Naive thymus-derived CD4-positive, alpha-beta T cell (primary cell): ENCODE measurements around the gene DNAJA3. TPM values are rescaled to one million over a fixed set of nuclear protein-coding genes. Genes with fewer than 3 reads are reported as not detected.

Experiments
- ATAC-seq: fragments of 150-1000 bp; cut with Tn5 transposase; 2 replicates; pipeline ENCODE4 v1.10.0; 2021; ENCODE audit warnings: mild to moderate bottlenecking, moderate library complexity
- CTCF ChIA-PET: fragments of 350-600 bp; sonication (Branson Sonifier 250); formaldehyde crosslinking; loops from one replicate; lab custom pipeline; 2021; ENCODE audit warnings: antibody characterized with exemption; lab: Charles Lee
- POLR2A ChIA-PET: fragments of 350-600 bp; sonication (Branson Sonifier 250); formaldehyde crosslinking; loops from one replicate; lab custom pipeline; 2021; ENCODE audit warnings: antibody characterized with exemption, inconsistent platforms; lab: Charles Lee
- DNase-seq, 9 donors: peaks; one replicate each; pipeline versions ENCODE4 v3.0.0 to v3.0.0-alpha.2; 2020 to 2022; ENCODE audit warnings: mixed read lengths in 1 of 9
- H3K27ac ChIP-seq: one replicate; pipeline ENCODE4 v1.7.0; 2013; ENCODE audit warnings: mild to moderate bottlenecking, low read depth, low read length, moderate library complexity
- H3K27me3 ChIP-seq, 2 donors: one replicate each; pipeline ENCODE4 v1.7.0; 2013; ENCODE audit warnings: low read length in 2 of 2, mild to moderate bottlenecking in 2 of 2, moderate library complexity in 2 of 2; ENCODE audit not compliant: control insufficient read depth in 2 of 2, insufficient read depth in 2 of 2
- H3K36me3 ChIP-seq, 3 experiments: 1 replicate in 2 of 3; 2 replicates in 1 of 3; pipeline ENCODE4 v1.7.0; 2013; ENCODE audit warnings: low read length in 3 of 3, mild to moderate bottlenecking in 3 of 3, moderate library complexity in 1 of 3; ENCODE audit not compliant: insufficient read depth in 3 of 3, control insufficient read depth in 2 of 3
- H3K4me1 ChIP-seq, 2 donors: one replicate each; pipeline ENCODE4 v1.7.0; 2013; ENCODE audit warnings: low read length in 2 of 2, mild to moderate bottlenecking in 2 of 2, moderate library complexity in 1 of 2; ENCODE audit not compliant: control insufficient read depth in 2 of 2, insufficient read depth in 2 of 2
- H3K4me3 ChIP-seq: 2 replicates; pipeline ENCODE4 v1.7.0; 2013; ENCODE audit warnings: mild to moderate bottlenecking, low read length
- H3K9me3 ChIP-seq, 3 experiments: 1 replicate in 2 of 3; 2 replicates in 1 of 3; pipeline ENCODE4 v1.7.0; 2013; ENCODE audit warnings: low read length in 3 of 3; ENCODE audit not compliant: control insufficient read depth in 2 of 3
- H3K27ac Mint-ChIP-seq, 9 donors: one replicate each; pipeline ENCODE4 v1.8.0; 2020 to 2022; ENCODE audit warnings: mixed read lengths in 9 of 9, mild to moderate bottlenecking in 8 of 9, moderate library complexity in 5 of 9, inconsistent platforms in 2 of 9
- H3K27me3 Mint-ChIP-seq, 5 donors: one replicate each; pipeline ENCODE4 v1.8.0; 2021 to 2022; ENCODE audit warnings: mixed read lengths in 5 of 5, mild to moderate bottlenecking in 1 of 5
- H3K36me3 Mint-ChIP-seq, 5 donors: one replicate each; pipeline ENCODE4 v1.8.0; 2020 to 2022; ENCODE audit warnings: mixed read lengths in 5 of 5, mild to moderate bottlenecking in 3 of 5, inconsistent platforms in 1 of 5
- H3K4me1 Mint-ChIP-seq, 7 donors: one replicate each; pipeline ENCODE4 v1.8.0; 2020 to 2022; ENCODE audit warnings: mixed read lengths in 7 of 7, mild to moderate bottlenecking in 3 of 7, inconsistent platforms in 1 of 7
- H3K4me3 Mint-ChIP-seq, 10 donors: one replicate each; pipeline ENCODE4 v1.8.0; 2020 to 2022; ENCODE audit warnings: mild to moderate bottlenecking in 10 of 10, mixed read lengths in 10 of 10, moderate library complexity in 6 of 10, inconsistent platforms in 2 of 10
- H3K9me3 Mint-ChIP-seq, 11 donors: one replicate each; pipeline ENCODE4 v1.8.0; 2020 to 2022; ENCODE audit warnings: mixed read lengths in 11 of 11, mild to moderate bottlenecking in 4 of 11, inconsistent platforms in 1 of 11, moderate library complexity in 1 of 11
- intact Hi-C, 2 donors: fragments of 100-400 bp; cut with micrococcal nuclease; formaldehyde crosslinking; loops; one replicate each; pipeline ENCODE4 v1.15.1; 2023
- polyA plus RNA-seq, 2 donors: library from polyadenylated mRNA; unstranded; fragments of 300-500 nt; fragmentation: Illumina TruSeq; gene quantifications; one replicate each; pipeline ENCODE4 v1.2.3, GENCODE V29; 2021
- total RNA-seq, 6 experiments: library from RNA in 5 of 6; stranded (reverse) in 5 of 6; gene quantifications; 1 replicate in 5 of 6; 2 replicates in 1 of 6; pipeline ENCODE4 v1.2.3 and lab custom pipeline; 2021 to 2026

DNAJA3 gene
- total and polyA plus RNA-seq, 7 experiments from 2014 or later: 33.6 to 79.8 (median 70.5) TPM

GRCh38 chr16:4505356-4506147 lies 79.9 kb downstream of the DNAJA3 start:
- peak overlapping the region; percentile 94 to 100 (median 99) for H3K27ac Mint-ChIP-seq
- peaks cover 17 to 39% (median 19%) of the 10 kb centered on the region in 3 experiments for H3K36me3 ChIP-seq
- peaks cover 42 to 78% (median 67%) of the 10 kb centered on the region in 7 donors for H3K4me1 Mint-ChIP-seq
- CTCF ChIA-PET: interaction anchor here (0.6 to 6.4 kb wide), 28 partner anchors 9 to 180 kb away, joined by 3 to 71 read pairs (median 4); partner anchors contain the start of genes CDIP1, HMOX2, MGRN1 and NMRAL1
- H3K27me3 Mint-ChIP-seq: no peaks in the 10 kb centered on the region
- POLR2A ChIA-PET: interaction anchor here (0.6 to 11.2 kb wide), 24 partner anchors 9 to 252 kb away, joined by 3 to 216 read pairs (median 5); partner anchors contain the start of genes ANKS3, CDIP1, CORO7 and DNAAF8
- peak; percentile 39 to 95 (median 91) for DNase-seq
- peak; percentile 95 for ATAC-seq
- peak overlapping the region; percentile 93 for H3K27ac ChIP-seq
- H3K4me3 Mint-ChIP-seq: peak overlapping the region; percentile 71 to 87 (median 80)
- peaks cover 40 to 67% of the 10 kb centered on the region in 2 donors for H3K4me1 ChIP-seq
- peak overlapping the region; percentile 55 for H3K4me3 ChIP-seq
- no peaks in the 10 kb centered on the region for H3K9me3 ChIP-seq
- H3K9me3 Mint-ChIP-seq: no peaks in the 10 kb centered on the region
- H3K27me3 ChIP-seq: no peaks in the 10 kb centered on the region
- H3K36me3 Mint-ChIP-seq: peaks cover 0 to 29% (median 12%) of the 10 kb centered on the region in 5 donors
- intact Hi-C loops: loop anchor here (1.0 to 5.0 kb wide), 13 partner anchors 10 to 342 kb away; partner anchors contain the start of genes CDIP1 (in 2 of the 2), HMOX2 (in 2 of the 2), MGRN1 (in 2 of the 2) and DNAJA3 (in 1 of the 2)

Other genes starting within 250 kb of the DNAJA3 start
- not detected for gene SRL, start 183.8 kb upstream of the DNAJA3 start, total RNA-seq
- gene SRL, start 183.8 kb upstream of the DNAJA3 start, polyA plus RNA-seq: not detected
- 10 to 100 TPM; 14.9 to 35.8 (median 25.3) TPM for gene TFAP4, start 152.8 kb upstream of the DNAJA3 start, total RNA-seq
- 1 to 10 TPM; 1.3 to 2.1 TPM for gene TFAP4, start 152.8 kb upstream of the DNAJA3 start, polyA plus RNA-seq
- under 1 TPM in 1 of 5 experiments, not detected in 4; 0.53 TPM for gene GLIS2, start 109.8 kb upstream of the DNAJA3 start, total RNA-seq
- gene GLIS2, start 109.8 kb upstream of the DNAJA3 start, polyA plus RNA-seq: not detected
- 10 to 100 TPM; 34.1 to 46.2 (median 45.0) TPM for gene PAM16, start 74.5 kb upstream of the DNAJA3 start, total RNA-seq
- 10 to 100 TPM; 34.6 to 45.8 TPM for gene PAM16, start 74.5 kb upstream of the DNAJA3 start, polyA plus RNA-seq
- 1 to 10 TPM in 1 of 5 experiments, under 1 TPM in 3, not detected in 1; 0.24 to 1.3 (median 0.45) TPM for gene VASN, start 54.0 kb upstream of the DNAJA3 start, total RNA-seq
- gene VASN, start 54.0 kb upstream of the DNAJA3 start, polyA plus RNA-seq: under 1 TPM; 0.13 to 0.18 TPM
- gene CORO7, start 9.3 kb upstream of the DNAJA3 start, total RNA-seq: 100 to 1,000 TPM; 114 to 572 (median 165) TPM
- gene CORO7, start 9.3 kb upstream of the DNAJA3 start, polyA plus RNA-seq: 10 to 100 TPM; 29.6 to 62.5 TPM
- gene NMRAL1, start 48.8 kb downstream of the DNAJA3 start, total RNA-seq: 10 to 100 TPM; 34.2 to 72.7 (median 58.1) TPM
- 10 to 100 TPM; 61.3 to 81.8 TPM for gene NMRAL1, start 48.8 kb downstream of the DNAJA3 start, polyA plus RNA-seq
- 10 to 100 TPM; 44.6 to 84.9 (median 61.0) TPM for gene HMOX2, start 50.5 kb downstream of the DNAJA3 start, total RNA-seq
- 100 to 1,000 TPM; 127 to 163 TPM for gene HMOX2, start 50.5 kb downstream of the DNAJA3 start, polyA plus RNA-seq
- 10 to 100 TPM; 28.1 to 41.1 (median 31.0) TPM for gene CDIP1, start 112.9 kb downstream of the DNAJA3 start, total RNA-seq
- 10 to 100 TPM; 28.3 to 33.4 TPM for gene CDIP1, start 112.9 kb downstream of the DNAJA3 start, polyA plus RNA-seq
- gene C16orf96, start 130.5 kb downstream of the DNAJA3 start, total RNA-seq: under 1 TPM; 0.17 to 0.70 (median 0.64) TPM
- gene C16orf96, start 130.5 kb downstream of the DNAJA3 start, polyA plus RNA-seq: not detected
- 10 to 100 TPM; 21.8 to 36.5 (median 29.7) TPM for gene UBALD1, start 189.0 kb downstream of the DNAJA3 start, total RNA-seq
- gene UBALD1, start 189.0 kb downstream of the DNAJA3 start, polyA plus RNA-seq: 1 to 10 TPM; 1.6 to 2.5 TPM
- gene MGRN1, start 199.0 kb downstream of the DNAJA3 start, total RNA-seq: 100 to 1,000 TPM in 1 of 5 experiments, 10 to 100 TPM in 4; 62.6 to 103 (median 81.2) TPM
- 1 to 10 TPM; 4.9 to 10.0 TPM for gene MGRN1, start 199.0 kb downstream of the DNAJA3 start, polyA plus RNA-seq